ENCODE measurements around the gene RASSF5. TPM values are rescaled to one million over a fixed set of nuclear protein-coding genes. Genes with fewer than 3 reads are reported as not detected.

RASSF5 gene
- total RNA-seq, 4 donors from 2014 or later = 7.4 to 35.5 (median 10.0) TPM

- peak overlapping the region in 2 of 4 donors; percentile 8 to 55 for H3K27ac ChIP-seq
- no peak overlapping the region for H3K4me3 ChIP-seq
- no peak for TF ChIP-seq CTCF (IDR thresholded peaks at IDR 0.05)
- TF ChIP-seq POLR2A (IDR thresholded peaks at IDR 0.05) = no peak
- H3K36me3 ChIP-seq = peaks cover 0 to 33% (median 0%) of the 10 kb centered on the region in 3 donors
- peaks cover 0 to 13% (median 10%) of the 10 kb centered on the region in 4 donors for H3K4me1 ChIP-seq
- DNase-seq = no peak
- no peaks in the 10 kb centered on the region for H3K27me3 ChIP-seq
- no peaks in the 10 kb centered on the region for H3K9me3 ChIP-seq
These were observed 11.8 kb upstream of the RASSF5 start for GRCh38 chr1:206495493-206496046.

- H3K27ac ChIP-seq = peak overlapping the region in 2 of 4 donors; percentile 8 to 55
These were observed 11.1 kb upstream of the RASSF5 start for GRCh38 chr1:206496131-206496793.

GRCh38 chr1:206497363-206497762, 10.0 kb upstream of the RASSF5 start:
- peak in 1 of 3 donors; percentile 36 for DNase-seq
- TF ChIP-seq POLR2A (IDR thresholded peaks at IDR 0.05) (no peak), CTCF (IDR thresholded peaks at IDR 0.05) (no peak)
- no peaks in the 10 kb centered on the region for H3K27me3 ChIP-seq
- H3K4me1 ChIP-seq = peaks cover 0 to 13% (median 9%) of the 10 kb centered on the region in 4 donors
- peak overlapping the region in 1 of 4 donors; percentile 55 for H3K27ac ChIP-seq
- no peak overlapping the region for H3K4me3 ChIP-seq
- H3K9me3 ChIP-seq = no peaks in the 10 kb centered on the region
- peaks cover 0 to 19% (median 0%) of the 10 kb centered on the region in 3 donors for H3K36me3 ChIP-seq

More at GRCh38 chr1:206496131-206496793, 11.1 kb upstream of the RASSF5 start:
- Histone ChIP-seq H3K27me3 (no peaks in the 10 kb centered on the region), H3K9me3 (no peaks in the 10 kb centered on the region), H3K4me3 (no peak overlapping the region), H3K36me3 (peaks cover 0 to 28% (median 0%) of the 10 kb centered on the region in 3 donors), H3K4me1 (peaks cover 0 to 13% (median 9%) of the 10 kb centered on the region in 4 donors)
- TF ChIP-seq POLR2A (IDR thresholded peaks at IDR 0.05) = no peak
- TF ChIP-seq CTCF (IDR thresholded peaks at IDR 0.05) = no peak
- DNase-seq = no peak

GRCh38 chr1:206497774-206498173, 9.6 kb upstream of the RASSF5 start:
- Histone ChIP-seq H3K4me3 (no peak overlapping the region), H3K9me3 (no peaks in the 10 kb centered on the region), H3K27ac (peak overlapping the region in 1 of 4 donors; percentile 55), H3K27me3 (no peaks in the 10 kb centered on the region), H3K36me3 (peaks cover 0 to 15% (median 0%) of the 10 kb centered on the region in 3 donors), H3K4me1 (peaks cover 0 to 13% (median 9%) of the 10 kb centered on the region in 4 donors)
- TF ChIP-seq POLR2A (IDR thresholded peaks at IDR 0.05) = no peak
- no peak for TF ChIP-seq CTCF (IDR thresholded peaks at IDR 0.05)
- no peak for DNase-seq

GRCh38 chr1:206498685-206499084, 8.6 kb upstream of the RASSF5 start:
- Histone ChIP-seq H3K9me3 (no peaks in the 10 kb centered on the region), H3K36me3 (peaks cover 0 to 7% (median 0%) of the 10 kb centered on the region in 3 donors), H3K27me3 (no peaks in the 10 kb centered on the region), H3K4me1 (peaks cover 0 to 13% (median 9%) of the 10 kb centered on the region in 4 donors), H3K27ac (no peak overlapping the region), H3K4me3 (no peak overlapping the region)
- DNase-seq = no peak
- TF ChIP-seq CTCF (IDR thresholded peaks at IDR 0.05) (no peak), POLR2A (IDR thresholded peaks at IDR 0.05) (no peak)

Data from Peyer's patch (tissue), 4 donors.